ENCODE results near the gene EOLA1.
"Not testable (repeated sequence)": the region's sequence is repeated elsewhere in the genome, so short reads cannot be mapped to it uniquely, and the experiment has no call there.

EOLA1 gene

GRCh38 chrX:149515954-149516602 is 24.7 kb upstream of the EOLA1 start:
- no peak overlapping the region for H3K4me2 ChIP-seq
- peaks cover 12% of the 10 kb centered on the region for H3K4me1 ChIP-seq
- no peaks in the 10 kb centered on the region for H3K27me3 ChIP-seq
- H3K4me3 ChIP-seq = no peak overlapping the region
- no peaks in the 10 kb centered on the region for H3K36me3 ChIP-seq
- no peak for TF ChIP-seq Cebpa-rat (IDR thresholded peaks at IDR 0.05)
- H4K20me1 ChIP-seq = no peaks in the 10 kb centered on the region
- no peaks in the 10 kb centered on the region for H3K9me3 ChIP-seq
- H3K9ac ChIP-seq = no peak overlapping the region
- no peak overlapping the region for H3K27ac ChIP-seq

GRCh38 chrX:149516604-149517003 is 24.2 kb upstream of the EOLA1 start:
- no peaks in the 10 kb centered on the region for H4K20me1 ChIP-seq
- no peak overlapping the region for H3K9ac ChIP-seq
- peaks cover 12% of the 10 kb centered on the region for H3K4me1 ChIP-seq
- H3K27ac ChIP-seq = no peak overlapping the region
- no peak overlapping the region for H3K4me2 ChIP-seq
- no peaks in the 10 kb centered on the region for H3K27me3 ChIP-seq
- no peak overlapping the region for H3K4me3 ChIP-seq
- no peaks in the 10 kb centered on the region for H3K36me3 ChIP-seq
- no peak for TF ChIP-seq Cebpa-rat (IDR thresholded peaks at IDR 0.05)
- no peaks in the 10 kb centered on the region for H3K9me3 ChIP-seq

GRCh38 chrX:149517308-149517707 is 23.5 kb upstream of the EOLA1 start:
- no peaks in the 10 kb centered on the region for H3K36me3 ChIP-seq
- TF ChIP-seq Cebpa-rat (IDR thresholded peaks at IDR 0.05) = no peak
- no peak overlapping the region for H3K9ac ChIP-seq
- no peak overlapping the region for H3K4me3 ChIP-seq
- no peaks in the 10 kb centered on the region for H3K9me3 ChIP-seq
- no peak overlapping the region for H3K27ac ChIP-seq
- no peaks in the 10 kb centered on the region for H4K20me1 ChIP-seq
- H3K27me3 ChIP-seq = no peaks in the 10 kb centered on the region
- peaks cover 12% of the 10 kb centered on the region for H3K4me1 ChIP-seq
- no peak overlapping the region for H3K4me2 ChIP-seq

- H3K9ac ChIP-seq = no peak overlapping the region
- H3K4me2 ChIP-seq = no peak overlapping the region
- H3K4me3 ChIP-seq = no peak overlapping the region
- no peaks in the 10 kb centered on the region for H3K9me3 ChIP-seq
- no peaks in the 10 kb centered on the region for H3K36me3 ChIP-seq
- TF ChIP-seq Cebpa-rat (IDR thresholded peaks at IDR 0.05) = no peak
- H3K27me3 ChIP-seq = no peaks in the 10 kb centered on the region
- peaks cover 12% of the 10 kb centered on the region for H3K4me1 ChIP-seq
- H4K20me1 ChIP-seq = no peaks in the 10 kb centered on the region
- H3K27ac ChIP-seq = no peak overlapping the region
Observed at GRCh38 chrX:149518236-149518635, 22.6 kb upstream of the EOLA1 start.

GRCh38 chrX:149520636-149521277 is 20.1 kb upstream of the EOLA1 start:
- H3K9me3 ChIP-seq, H3K36me3 ChIP-seq, H4K20me1 ChIP-seq, H3K4me2 ChIP-seq, H3K4me3 ChIP-seq, H3K27me3 ChIP-seq, H3K27ac ChIP-seq, H3K9ac ChIP-seq: not testable (repeated sequence)
- H3K4me1 ChIP-seq = peaks cover 13% of the 10 kb centered on the region; the same call in 1 of the 2 replicates

- Histone ChIP-seq H3K27ac (no peak overlapping the region), H3K27me3 (no peaks in the 10 kb centered on the region), H3K36me3 (no peaks in the 10 kb centered on the region), H4K20me1 (no peaks in the 10 kb centered on the region), H3K9ac (no peak overlapping the region), H3K4me1 (peaks cover 19% of the 10 kb centered on the region; the same call in 1 of the 2 replicates), H3K4me2 (no peak overlapping the region), H3K4me3 (no peak overlapping the region), H3K9me3 (no peaks in the 10 kb centered on the region)
- TF ChIP-seq Cebpa-rat (IDR thresholded peaks at IDR 0.05) = no peak
Observed at GRCh38 chrX:149521438-149521837, 19.4 kb upstream of the EOLA1 start.

GRCh38 chrX:149522916-149523315 is 17.9 kb upstream of the EOLA1 start:
- no peak for TF ChIP-seq Cebpa-rat (IDR thresholded peaks at IDR 0.05)
- H3K4me3 ChIP-seq = no peak overlapping the region
- no peaks in the 10 kb centered on the region for H3K27me3 ChIP-seq
- no peak overlapping the region for H3K9ac ChIP-seq
- H3K9me3 ChIP-seq = no peaks in the 10 kb centered on the region
- no peaks in the 10 kb centered on the region for H3K36me3 ChIP-seq
- no peaks in the 10 kb centered on the region for H4K20me1 ChIP-seq
- no peak overlapping the region for H3K4me2 ChIP-seq
- H3K27ac ChIP-seq = no peak overlapping the region
- peaks cover 19% of the 10 kb centered on the region; the same call in 1 of the 2 replicates for H3K4me1 ChIP-seq

GRCh38 chrX:149525389-149525788 is 15.4 kb upstream of the EOLA1 start:
- peak overlapping the region; percentile 42; the same call in 1 of the 2 replicates for H3K4me2 ChIP-seq
- H4K20me1 ChIP-seq = not testable (repeated sequence)

GRCh38 chrX:149525903-149526302 is 14.9 kb upstream of the EOLA1 start:
- H3K4me3 ChIP-seq, H3K27me3 ChIP-seq, H4K20me1 ChIP-seq, H3K27ac ChIP-seq, H3K4me2 ChIP-seq, H3K9me3 ChIP-seq, H3K36me3 ChIP-seq, H3K9ac ChIP-seq: not testable (repeated sequence)
- H3K4me1 ChIP-seq = peaks cover 19% of the 10 kb centered on the region; the same call in 1 of the 2 replicates

More at GRCh38 chrX:149525389-149525788, 15.4 kb upstream of the EOLA1 start:
- not testable (repeated sequence) for H3K36me3 ChIP-seq, H3K9ac ChIP-seq, H3K27ac ChIP-seq, H3K4me3 ChIP-seq, H3K9me3 ChIP-seq, H3K27me3 ChIP-seq
- peaks cover 19% of the 10 kb centered on the region; the same call in 1 of the 2 replicates for H3K4me1 ChIP-seq

- H3K4me2 ChIP-seq, H4K20me1 ChIP-seq: not testable (repeated sequence)
Observed at GRCh38 chrX:149526318-149527033, 14.3 kb upstream of the EOLA1 start.

More at GRCh38 chrX:149526318-149527033, 14.3 kb upstream of the EOLA1 start:
- H3K9me3 ChIP-seq, H3K27ac ChIP-seq, H3K4me3 ChIP-seq, H3K27me3 ChIP-seq, H3K36me3 ChIP-seq, H3K9ac ChIP-seq: not testable (repeated sequence)
- peaks cover 19% of the 10 kb centered on the region; the same call in 1 of the 2 replicates for H3K4me1 ChIP-seq

All from BLaER1 (cell line).